ENCODE results near the gene CECR2. TPM values are rescaled to one million over a fixed set of nuclear protein-coding genes. Genes with fewer than 3 reads are reported as not detected.
"Not testable (repeated sequence)": the region's sequence is repeated elsewhere in the genome, so short reads cannot be mapped to it uniquely, and the experiment has no call there.

CECR2 gene
- total and polyA plus RNA-seq, 2 of the 8 experiments (the other 6 are each of a cell fraction or from before 2014, with no cell fraction given) = 18.3 to 123 TPM

DNA sequence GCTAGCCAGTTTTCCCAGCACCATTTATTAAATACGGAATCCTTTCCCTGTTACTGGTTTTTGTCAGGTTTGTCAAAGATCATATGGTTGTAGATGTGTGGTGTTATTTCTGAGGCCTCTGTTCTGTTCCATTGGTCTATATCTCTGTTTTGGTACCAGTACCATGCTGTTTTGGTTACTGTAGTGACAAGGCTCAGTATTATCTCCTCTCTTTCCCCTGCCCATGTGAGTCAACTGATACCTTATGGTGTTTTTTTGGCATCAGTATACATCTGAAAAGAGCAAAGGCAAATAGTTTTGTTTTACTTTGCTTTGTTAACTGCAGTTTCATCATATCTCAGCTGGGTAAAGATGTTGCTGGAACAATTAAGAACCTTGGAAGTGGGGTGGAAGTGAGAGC, 152.7 kb downstream of the CECR2 start:
- H2AFZ ChIP-seq (ENCODE audit: low read length); H3K27me3 ChIP-seq (replicated peaks in 1 of 4; ENCODE audit: control insufficient read depth in 3 of 4, extremely low read depth in 1 of 4, insufficient read depth in 3 of 4, low read length in 3 of 4); H2BK15ac ChIP-seq (ENCODE audit: low read length); H3K4me1 ChIP-seq (replicated peaks in 1 of 4; ENCODE audit: control insufficient read depth in 3 of 4, insufficient read depth in 4 of 4, low read length in 3 of 4); H2BK5ac ChIP-seq (ENCODE audit: low read depth, low read length); H2BK120ac ChIP-seq (replicated peaks; ENCODE audit: low read depth, low read length); POLR2A ChIA-PET (ENCODE audit: partially characterized antibody); H4K91ac ChIP-seq (replicated peaks; ENCODE audit: insufficient read length, low read length); H2AK5ac ChIP-seq (ENCODE audit: low read depth, low read length); H3K4me3 ChIP-seq (ENCODE audit: extremely low read depth in 1 of 4, insufficient read depth in 2 of 4, low read depth in 3 of 4, low read length in 4 of 4); H3K4me2 ChIP-seq (ENCODE audit: insufficient read depth in 1 of 2, low read depth in 2 of 2, low read length in 2 of 2); H3K9me3 ChIP-seq (ENCODE audit: insufficient read depth in 2 of 2, low read depth in 1 of 2, low read length in 1 of 2); H3K23ac ChIP-seq (ENCODE audit: insufficient read length); H3K9ac ChIP-seq (replicated peaks in 1 of 4; ENCODE audit: extremely low read depth in 1 of 4, low read depth in 3 of 4, low read length in 3 of 4); H4K20me1 ChIP-seq (replicated peaks in 1 of 2; ENCODE audit: control insufficient read depth in 1 of 2, insufficient read depth in 2 of 2, low read length in 2 of 2); H3K14ac ChIP-seq (ENCODE audit: insufficient read length); H3K56ac ChIP-seq (replicated peaks; ENCODE audit: insufficient read length, low read depth, low read length); CTCF ChIA-PET (ENCODE audit: partially characterized antibody); H2BK12ac ChIP-seq (ENCODE audit: low read depth, low read length); H3K18ac ChIP-seq (ENCODE audit: extremely low read depth, low read length); H3K27ac ChIP-seq (ENCODE audit: low read depth, low read length); DNase-seq (ENCODE audit: low read depth in 1 of 2, low spot score in 2 of 2); H3K4ac ChIP-seq (replicated peaks; ENCODE audit: insufficient read length, low read depth, low read length); H4K8ac ChIP-seq (ENCODE audit: extremely low read depth, insufficient read depth, low read length); H4K5ac ChIP-seq (ENCODE audit: insufficient read length, low read depth, low read length); H3K23me2 ChIP-seq (ENCODE audit: low read depth, low read length); H2BK20ac ChIP-seq (ENCODE audit: low read length); H3K79me1 ChIP-seq (ENCODE audit: low read depth, low read length); FAIRE-seq; H3K79me2 ChIP-seq (ENCODE audit: control insufficient read depth in 1 of 2, insufficient read depth in 2 of 2, low read length in 2 of 2): not testable (repeated sequence)
- WGBS, 2 experiments (ENCODE audit: extremely low coverage in 1 of 2, insufficient coverage in 1 of 2, insufficient read length in 1 of 2, insufficient replicate concordance in 2 of 2, low coverage in 1 of 2, low lambda C conversion rate in 2 of 2, missing lambda C conversion rate in 1 of 2) = 100% methylated on average over 1 of the region's 1 CpG; no CpG with 5 or more reads in 1 of the 2 experiments
- H3K36me3 ChIP-seq (ENCODE audit: control insufficient read depth in 2 of 4, insufficient read depth in 4 of 4, low read length in 3 of 4) = peaks cover 4 to 37% (median 13%) of the 10 kb centered on the region in 4 experiments; a peak in 7 of 8 replicates
